Measurements from ENCODE around the gene GNPAT. TPM values are rescaled to one million over a fixed set of nuclear protein-coding genes. Genes with fewer than 3 reads are reported as not detected.
A peak's percentile ranks its signal among the peaks of the same experiment; 100 is the strongest.

Gene GNPAT
- total RNA-seq, 3 donors from 2014 or later: 31.7 to 45.8 (median 32.7) TPM

GRCh38 chr1:231260351-231260750 is 19.3 kb downstream of the GNPAT start:
- Histone ChIP-seq H3K9me3 (no peaks in the 10 kb centered on the region), H3K4me3 (no peak overlapping the region), H3K36me3 (ENCODE audit: low read depth) (no peaks in the 10 kb centered on the region), H3K4me1 (ENCODE audit: low read depth) (no peaks in the 10 kb centered on the region)
- no peak for ATAC-seq
- no peak for DNase-seq
- TF ChIP-seq, protein P1, sequence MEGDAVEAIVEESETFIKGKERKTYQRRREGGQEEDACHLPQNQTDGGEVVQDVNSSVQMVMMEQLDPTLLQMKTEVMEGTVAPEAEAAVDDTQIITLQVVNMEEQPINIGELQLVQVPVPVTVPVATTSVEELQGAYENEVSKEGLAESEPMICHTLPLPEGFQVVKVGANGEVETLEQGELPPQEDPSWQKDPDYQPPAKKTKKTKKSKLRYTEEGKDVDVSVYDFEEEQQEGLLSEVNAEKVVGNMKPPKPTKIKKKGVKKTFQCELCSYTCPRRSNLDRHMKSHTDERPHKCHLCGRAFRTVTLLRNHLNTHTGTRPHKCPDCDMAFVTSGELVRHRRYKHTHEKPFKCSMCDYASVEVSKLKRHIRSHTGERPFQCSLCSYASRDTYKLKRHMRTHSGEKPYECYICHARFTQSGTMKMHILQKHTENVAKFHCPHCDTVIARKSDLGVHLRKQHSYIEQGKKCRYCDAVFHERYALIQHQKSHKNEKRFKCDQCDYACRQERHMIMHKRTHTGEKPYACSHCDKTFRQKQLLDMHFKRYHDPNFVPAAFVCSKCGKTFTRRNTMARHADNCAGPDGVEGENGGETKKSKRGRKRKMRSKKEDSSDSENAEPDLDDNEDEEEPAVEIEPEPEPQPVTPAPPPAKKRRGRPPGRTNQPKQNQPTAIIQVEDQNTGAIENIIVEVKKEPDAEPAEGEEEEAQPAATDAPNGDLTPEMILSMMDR (IDR thresholded peaks at IDR 0.05): no peak
- intact Hi-C loops (cut with DNase I, micrococcal nuclease): no loop called here

DNA sequence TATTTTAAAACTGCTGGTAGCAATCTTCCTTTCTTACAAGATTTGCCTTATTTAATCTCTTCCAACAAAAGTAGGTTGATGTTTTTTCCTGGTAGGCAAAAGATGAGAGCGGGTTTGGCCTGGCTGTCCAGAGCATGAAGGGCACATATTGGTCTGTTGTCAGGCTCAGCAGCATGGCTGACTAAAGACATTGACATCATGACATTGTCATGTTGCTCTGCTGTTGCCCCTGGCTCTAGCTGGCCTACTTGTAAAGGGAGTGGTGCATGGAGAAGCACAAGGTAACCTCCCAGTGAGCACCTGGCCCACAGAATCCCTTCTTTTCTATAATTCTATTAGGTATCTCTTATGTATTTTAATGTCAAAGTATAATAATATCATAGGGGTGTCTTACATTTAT is 23.6 kb downstream of the GNPAT start:
- H3K4me3 ChIP-seq: no peak overlapping the region
- H3K9me3 ChIP-seq: no peaks in the 10 kb centered on the region
- no peaks in the 10 kb centered on the region for H3K36me3 ChIP-seq (ENCODE audit: low read depth)
- ATAC-seq (no peak), DNase-seq (no peak)
- no peaks in the 10 kb centered on the region for H3K4me1 ChIP-seq (ENCODE audit: low read depth)
- intact Hi-C loops (cut with DNase I, micrococcal nuclease): no loop called here
- TF ChIP-seq, protein P1 (IDR thresholded peaks at IDR 0.05): no peak

- ATAC-seq: no peak
These were observed 24.4 kb downstream of the GNPAT start for GRCh38 chr1:231265379-231265778.

GRCh38 chr1:231266811-231267322 is 25.9 kb downstream of the GNPAT start:
- intact Hi-C loops (cut with DNase I, micrococcal nuclease): no loop called here
- no peaks in the 10 kb centered on the region for H3K36me3 ChIP-seq (ENCODE audit: low read depth)
- no peaks in the 10 kb centered on the region for H3K4me1 ChIP-seq (ENCODE audit: low read depth)
- DNase-seq: no peak
- H3K4me3 ChIP-seq: no peak overlapping the region
- ATAC-seq: no peak
- no peaks in the 10 kb centered on the region for H3K9me3 ChIP-seq
- TF ChIP-seq, protein P1 (IDR thresholded peaks at IDR 0.05): no peak

More at GRCh38 chr1:231265379-231265778, 24.4 kb downstream of the GNPAT start:
- Histone ChIP-seq H3K4me3 (no peak overlapping the region), H3K9me3 (no peaks in the 10 kb centered on the region), H3K36me3 (ENCODE audit: low read depth) (no peaks in the 10 kb centered on the region), H3K4me1 (ENCODE audit: low read depth) (no peaks in the 10 kb centered on the region)
- no peak for DNase-seq
- TF ChIP-seq, protein P1 (IDR thresholded peaks at IDR 0.05): no peak
- intact Hi-C loops (cut with DNase I, micrococcal nuclease): no loop called here

- Histone ChIP-seq H3K4me1 (ENCODE audit: low read depth) (no peaks in the 10 kb centered on the region), H3K36me3 (ENCODE audit: low read depth) (no peaks in the 10 kb centered on the region), H3K4me3 (no peak overlapping the region), H3K9me3 (no peaks in the 10 kb centered on the region)
- intact Hi-C loops (cut with DNase I, micrococcal nuclease): no loop called here
- ATAC-seq (peak; percentile 38), DNase-seq (no peak)
- TF ChIP-seq, protein P1 (IDR thresholded peaks at IDR 0.05): no peak
These were observed 31.2 kb downstream of the GNPAT start for GRCh38 chr1:231272173-231272572.

GRCh38 chr1:231272880-231273279 is 31.9 kb downstream of the GNPAT start:
- no peaks in the 10 kb centered on the region for H3K36me3 ChIP-seq (ENCODE audit: low read depth)
- ATAC-seq (no peak), DNase-seq (no peak)
- intact Hi-C loops (cut with DNase I, micrococcal nuclease): no loop called here
- TF ChIP-seq, protein P1 (IDR thresholded peaks at IDR 0.05): no peak
- H3K4me3 ChIP-seq: no peak overlapping the region
- no peaks in the 10 kb centered on the region for H3K9me3 ChIP-seq
- H3K4me1 ChIP-seq (ENCODE audit: low read depth): no peaks in the 10 kb centered on the region

Data from mucosa of descending colon (tissue), 3 donors.